Stomach (tissue), 9 donors: ENCODE results near the gene NME4. TPM values are rescaled to one million over a fixed set of nuclear protein-coding genes. Genes with fewer than 3 reads are reported as not detected.
"Not testable (repeated sequence)": the region's sequence is repeated elsewhere in the genome, so short reads cannot be mapped to it uniquely, and the experiment has no call there.

Experiments
- DNase-seq, 2 donors: peaks; one replicate each; pipeline versions ENCODE4 v3.0.0 to v3.0.0-alpha.2; 2013 to 2019
- H3K27ac ChIP-seq, 5 donors: fragments of 200-600 bp in 4 of 5; sonication (generic) in 4 of 5; one replicate each; pipeline ENCODE4 v1.5.1; 2013 to 2019; ENCODE audit warnings: mild to moderate bottlenecking in 1 of 5, moderate library complexity in 1 of 5
- H3K27me3 ChIP-seq, 3 donors: fragments of 200-600 bp; sonication (generic); one replicate each; pipeline ENCODE4 v1.5.1; 2017 to 2019; ENCODE audit warnings: mixed run types in 1 of 3
- H3K36me3 ChIP-seq, 4 donors: fragments of 200-600 bp; sonication (generic); 1 replicate in 3 of 4; 2 replicates in 1 of 4; pipeline ENCODE4 v1.5.1; 2016 to 2019
- H3K4me1 ChIP-seq, 4 donors: fragments of 200-600 bp; sonication (generic); one replicate each; pipeline ENCODE4 v1.5.1; 2016 to 2019
- H3K4me3 ChIP-seq, 4 donors: fragments of 200-600 bp; sonication (generic) in 3 of 4; one replicate each; pipeline ENCODE4 v1.5.1; 2016 to 2019; ENCODE audit warnings: mild to moderate bottlenecking in 1 of 4
- H3K9me3 ChIP-seq, 4 donors: fragments of 200-600 bp; sonication (generic); one replicate each; pipeline ENCODE4 v1.5.1; 2016 to 2019
- EP300 ChIP-seq: sonication (generic); formaldehyde crosslinking; IDR thresholded peaks from one replicate; pipeline ENCODE4 v1.6.1; 2017; ENCODE audit warnings: antibody characterized with exemption
- POLR2A ChIP-seq, 4 donors: fragments of 450-650 bp; IDR thresholded peaks; one replicate each; pipeline ENCODE4 v1.6.1; 2016; ENCODE audit warnings: antibody characterized with exemption in 4 of 4, control low read depth in 2 of 4, mild to moderate bottlenecking in 1 of 4, moderate library complexity in 1 of 4
- POLR2AphosphoS5 ChIP-seq, 3 donors: sonication (generic); formaldehyde crosslinking; IDR thresholded peaks; one replicate each; pipeline ENCODE4 v1.6.1; 2016; ENCODE audit warnings: antibody characterized with exemption in 3 of 3
- WGBS, 5 donors: extraction: QIAGEN DNeasy Blood & Tissue Kit in 3 of 5; methylation state at CpG; one replicate each; pipeline versions ENCODE4 v1.1.5 to v1.1.7; 2013 to 2018; 5-methylcytosine and 5-hydroxymethylcytosine counted together
- intact Hi-C: fragments of 100-400 bp; cut with DNase I; formaldehyde crosslinking; loops from one replicate; pipeline ENCODE4 v1.15.1; 2023; ENCODE audit warnings: low total_unique reads
- polyA plus RNA-seq, 3 donors: library from polyadenylated mRNA; stranded (reverse); fragments of 200-250 nt; gene quantifications; one replicate each; pipeline ENCODE4 v1.2.3, GENCODE V29; 2013
- total RNA-seq, 5 donors: library from RNA; depleted of rRNA; stranded (reverse); fragments of >200 nt; gene quantifications; one replicate each; pipeline versions ENCODE4 v1.1.0 to v1.2.3, GENCODE V29; 2014 to 2016
- TF ChIP-seq, protein P1 (sequence below), 7 experiments: fragments of 450-650 bp in 4 of 7; fragments of 200-600 bp in 3 of 7; sonication (generic) in 3 of 7; IDR thresholded peaks; one replicate each; pipeline ENCODE4 v1.5.1; 2016 to 2019; ENCODE audit warnings: antibody characterized with exemption in 7 of 7, control low read depth in 2 of 7, mild to moderate bottlenecking in 1 of 7
- donor health status: healthy with polysubstance abuse.
- donor health status: Bipolar disorder and iron deficiency.
- donor health status: healthy.

The NME4 gene
- total and polyA plus RNA-seq, 8 donors, result 23.3 to 187 (median 89.8) TPM

DNA sequence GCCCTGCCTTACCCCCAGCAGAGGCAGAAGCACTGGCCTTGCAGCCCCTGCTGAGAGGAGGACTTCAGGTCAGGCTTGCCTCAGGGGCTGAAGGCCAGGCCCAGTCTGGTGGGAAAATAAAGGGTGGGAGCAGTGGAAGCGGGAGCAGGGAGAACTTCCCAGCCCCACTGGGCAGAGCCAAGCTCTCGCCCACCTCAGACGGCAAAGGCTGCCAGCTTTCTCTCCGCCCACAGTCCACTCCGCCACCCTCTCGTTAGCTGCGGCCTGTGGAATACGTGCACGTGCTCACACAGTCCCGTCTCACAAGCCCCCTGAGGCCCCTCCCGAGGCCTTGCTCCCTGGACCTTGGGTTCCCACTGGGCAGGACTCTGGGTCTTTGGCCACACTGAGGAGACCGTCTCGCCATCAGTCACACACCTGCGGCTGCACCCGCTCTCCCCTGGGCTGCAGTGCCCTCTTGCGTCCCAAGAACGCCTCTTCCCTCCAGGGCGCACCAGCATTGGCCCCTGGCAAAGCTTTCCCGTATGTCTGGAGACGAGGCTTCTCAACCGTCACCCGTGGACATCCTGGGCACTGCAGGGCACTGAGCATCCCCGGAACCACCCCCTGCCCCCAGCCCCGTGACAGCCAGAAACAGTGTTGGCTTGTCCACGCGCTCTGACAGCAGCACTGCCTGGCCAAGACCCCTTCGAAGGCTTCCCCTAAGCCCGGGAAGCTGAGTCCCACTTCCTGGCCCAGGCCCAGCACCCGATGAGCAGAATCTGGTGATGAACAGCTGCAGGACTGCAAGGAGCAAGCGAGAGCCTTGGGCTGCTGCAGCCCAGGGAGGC lies 34.9 kb upstream of the NME4 start:
- peak; percentile 84 to 90 for DNase-seq
- TF ChIP-seq POLR2A (IDR thresholded peaks at IDR 0.05) (no peak), EP300 (no peak), POLR2AphosphoS5 (IDR thresholded peaks at IDR 0.05) (peak in 1 of 3 donors; percentile 50)
- TF ChIP-seq, protein P1, sequence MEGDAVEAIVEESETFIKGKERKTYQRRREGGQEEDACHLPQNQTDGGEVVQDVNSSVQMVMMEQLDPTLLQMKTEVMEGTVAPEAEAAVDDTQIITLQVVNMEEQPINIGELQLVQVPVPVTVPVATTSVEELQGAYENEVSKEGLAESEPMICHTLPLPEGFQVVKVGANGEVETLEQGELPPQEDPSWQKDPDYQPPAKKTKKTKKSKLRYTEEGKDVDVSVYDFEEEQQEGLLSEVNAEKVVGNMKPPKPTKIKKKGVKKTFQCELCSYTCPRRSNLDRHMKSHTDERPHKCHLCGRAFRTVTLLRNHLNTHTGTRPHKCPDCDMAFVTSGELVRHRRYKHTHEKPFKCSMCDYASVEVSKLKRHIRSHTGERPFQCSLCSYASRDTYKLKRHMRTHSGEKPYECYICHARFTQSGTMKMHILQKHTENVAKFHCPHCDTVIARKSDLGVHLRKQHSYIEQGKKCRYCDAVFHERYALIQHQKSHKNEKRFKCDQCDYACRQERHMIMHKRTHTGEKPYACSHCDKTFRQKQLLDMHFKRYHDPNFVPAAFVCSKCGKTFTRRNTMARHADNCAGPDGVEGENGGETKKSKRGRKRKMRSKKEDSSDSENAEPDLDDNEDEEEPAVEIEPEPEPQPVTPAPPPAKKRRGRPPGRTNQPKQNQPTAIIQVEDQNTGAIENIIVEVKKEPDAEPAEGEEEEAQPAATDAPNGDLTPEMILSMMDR (IDR thresholded peaks at IDR 0.05), result peak in 5 of 7 experiments; percentile 59 to 72 (median 68)
- peaks cover 0 to 12% (median 11%) of the 10 kb centered on the region in 4 donors for H3K36me3 ChIP-seq
- intact Hi-C loops, result loop anchor here (10.0 kb wide), 1 partner anchor 127 kb away; the partner anchor contains the start of gene FAM234A
- H3K4me3 ChIP-seq, result no peak overlapping the region
- H3K27ac ChIP-seq, result no peak overlapping the region
- H3K4me1 ChIP-seq, result peaks cover 0 to 16% (median 15%) of the 10 kb centered on the region in 4 donors
- H3K27me3 ChIP-seq, result peaks cover 0 to 21% (median 0%) of the 10 kb centered on the region in 3 donors
- 22 to 33% (median 26%) methylated on average over 13 to 30 of the region's 30 CpGs for WGBS, 5 donors
- no peaks in the 10 kb centered on the region for H3K9me3 ChIP-seq

- peaks cover 0 to 21% (median 0%) of the 10 kb centered on the region in 3 donors for H3K27me3 ChIP-seq
- not testable (repeated sequence) for H3K9me3 ChIP-seq, H3K27ac ChIP-seq, DNase-seq, H3K4me3 ChIP-seq
- WGBS, 5 donors, result 73 to 100% (median 81%) methylated on average over 3 to 22 of the region's 24 CpGs
- intact Hi-C loops, result loop anchor here (10.0 kb wide), 1 partner anchor 128 kb away; the partner anchor contains the start of gene FAM234A
- peaks cover 0 to 16% (median 15%) of the 10 kb centered on the region in 4 donors for H3K4me1 ChIP-seq
- H3K36me3 ChIP-seq, result peaks cover 4 to 18% (median 16%) of the 10 kb centered on the region in 4 donors
These were observed 34.3 kb upstream of the NME4 start for GRCh38 chr16:362702-362999.

- H3K36me3 ChIP-seq, result peaks cover 8 to 24% (median 22%) of the 10 kb centered on the region in 4 donors
- H3K27me3 ChIP-seq, result peaks cover 0 to 21% (median 0%) of the 10 kb centered on the region in 3 donors
- intact Hi-C loops, result loop anchor here (10.0 kb wide), 1 partner anchor 128 kb away; the partner anchor contains the start of gene FAM234A
These were observed 33.8 kb upstream of the NME4 start for GRCh38 chr16:363110-363765.

GRCh38 chr16:363766-364490 lies 33.1 kb upstream of the NME4 start:
- H3K36me3 ChIP-seq, result peaks cover 14 to 31% (median 29%) of the 10 kb centered on the region in 4 donors
- no peak overlapping the region for H3K27ac ChIP-seq
- no peak overlapping the region for H3K4me3 ChIP-seq
- H3K4me1 ChIP-seq, result peaks cover 0 to 19% (median 15%) of the 10 kb centered on the region in 4 donors
- intact Hi-C loops, result loop anchor here (10.0 kb wide), 1 partner anchor 129 kb away; the partner anchor contains the start of gene FAM234A
- WGBS, 5 donors, result 20 to 31% (median 28%) methylated on average over 15 to 24 of the region's 24 CpGs
- no peak for DNase-seq
- TF ChIP-seq, protein P1 (IDR thresholded peaks at IDR 0.05), result no peak
- TF ChIP-seq POLR2A (IDR thresholded peaks at IDR 0.05) (no peak), POLR2AphosphoS5 (IDR thresholded peaks at IDR 0.05) (no peak), EP300 (no peak)
- H3K27me3 ChIP-seq, result peaks cover 0 to 21% (median 0%) of the 10 kb centered on the region in 3 donors
- no peaks in the 10 kb centered on the region for H3K9me3 ChIP-seq

More at GRCh38 chr16:363110-363765, 33.8 kb upstream of the NME4 start:
- H3K9me3 ChIP-seq, result no peaks in the 10 kb centered on the region
- 41 to 55% (median 51%) methylated on average over 9 to 20 of the region's 20 CpGs for WGBS, 5 donors
- no peak for DNase-seq
- H3K27ac ChIP-seq, result no peak overlapping the region
- no peak for TF ChIP-seq POLR2AphosphoS5 (IDR thresholded peaks at IDR 0.05)
- TF ChIP-seq POLR2A (IDR thresholded peaks at IDR 0.05), result no peak
- TF ChIP-seq, protein P1 (IDR thresholded peaks at IDR 0.05), result no peak
- no peak for TF ChIP-seq EP300
- peaks cover 0 to 16% (median 15%) of the 10 kb centered on the region in 4 donors for H3K4me1 ChIP-seq
- H3K4me3 ChIP-seq, result no peak overlapping the region
